ENCODE measurements around the gene SLC22A25.

DNA sequence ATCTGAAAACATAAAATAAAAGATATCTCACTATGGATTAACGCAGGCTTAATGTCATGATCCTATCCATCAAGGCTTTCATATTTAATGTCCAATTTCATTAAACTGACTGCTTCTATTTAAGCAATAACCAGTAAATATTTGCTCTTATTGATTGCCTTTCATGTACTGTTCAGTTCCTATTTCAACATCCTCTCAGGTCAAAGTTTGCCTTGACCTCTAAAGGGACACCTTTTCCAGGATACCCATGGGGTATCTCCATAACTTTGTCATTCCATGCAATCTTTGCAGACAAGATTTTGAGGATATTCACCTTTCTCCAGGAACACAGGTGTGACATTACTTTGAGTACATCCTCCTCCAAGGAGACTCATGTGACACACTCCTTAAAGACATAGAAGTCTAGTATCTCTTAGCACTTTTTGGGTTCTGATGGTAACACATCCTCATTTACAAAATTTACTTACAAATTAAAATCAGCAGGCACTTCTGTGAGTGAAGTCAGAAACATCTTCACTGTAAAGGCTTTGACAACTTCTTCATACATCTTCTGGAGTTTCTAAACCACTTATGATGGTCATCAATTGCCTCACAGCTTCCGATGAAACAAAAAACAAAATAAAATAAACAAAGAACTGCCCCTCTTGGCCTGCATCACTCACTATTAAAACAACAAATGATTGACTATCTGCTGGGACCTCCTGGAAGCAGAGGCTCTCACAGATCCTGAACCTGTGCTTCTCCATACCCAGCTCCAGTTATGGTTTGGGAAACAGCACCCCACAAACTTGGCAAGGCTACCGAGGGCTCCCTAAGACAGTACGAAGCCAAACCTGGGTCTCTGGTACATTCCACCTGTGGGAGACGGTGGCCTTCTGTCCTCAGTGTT lies 7.0 kb upstream of the SLC22A25 start:
- TF ChIP-seq, protein P1, sequence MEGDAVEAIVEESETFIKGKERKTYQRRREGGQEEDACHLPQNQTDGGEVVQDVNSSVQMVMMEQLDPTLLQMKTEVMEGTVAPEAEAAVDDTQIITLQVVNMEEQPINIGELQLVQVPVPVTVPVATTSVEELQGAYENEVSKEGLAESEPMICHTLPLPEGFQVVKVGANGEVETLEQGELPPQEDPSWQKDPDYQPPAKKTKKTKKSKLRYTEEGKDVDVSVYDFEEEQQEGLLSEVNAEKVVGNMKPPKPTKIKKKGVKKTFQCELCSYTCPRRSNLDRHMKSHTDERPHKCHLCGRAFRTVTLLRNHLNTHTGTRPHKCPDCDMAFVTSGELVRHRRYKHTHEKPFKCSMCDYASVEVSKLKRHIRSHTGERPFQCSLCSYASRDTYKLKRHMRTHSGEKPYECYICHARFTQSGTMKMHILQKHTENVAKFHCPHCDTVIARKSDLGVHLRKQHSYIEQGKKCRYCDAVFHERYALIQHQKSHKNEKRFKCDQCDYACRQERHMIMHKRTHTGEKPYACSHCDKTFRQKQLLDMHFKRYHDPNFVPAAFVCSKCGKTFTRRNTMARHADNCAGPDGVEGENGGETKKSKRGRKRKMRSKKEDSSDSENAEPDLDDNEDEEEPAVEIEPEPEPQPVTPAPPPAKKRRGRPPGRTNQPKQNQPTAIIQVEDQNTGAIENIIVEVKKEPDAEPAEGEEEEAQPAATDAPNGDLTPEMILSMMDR (conservative IDR thresholded peaks at IDR 0.05 in 1 of 2, IDR thresholded peaks at IDR 0.05 in 1 of 2; ENCODE audit: low read depth in 1 of 2, low read length in 2 of 2) = no peak
- TF ChIP-seq EZH2 (IDR thresholded peaks at IDR 0.05; ENCODE audit: low read length, missing control alignments) = no peak

Data from fibroblast of lung (primary cell).